ENCODE results near the gene CSRP2.

Gene CSRP2

GRCh38 chr12:76890151-76891143, 11.6 kb upstream of the CSRP2 start:
- peak; percentile 66 for DNase-seq

GRCh38 chr12:76888775-76889174, 10.0 kb upstream of the CSRP2 start:
- no peak for DNase-seq

GRCh38 chr12:76883811-76884210, 5.0 kb upstream of the CSRP2 start:
- DNase-seq, result no peak

GRCh38 chr12:76883151-76883550, 4.3 kb upstream of the CSRP2 start:
- no peak for DNase-seq

GRCh38 chr12:76882367-76882766, 3.5 kb upstream of the CSRP2 start:
- DNase-seq, result no peak

- DNase-seq, result no peak
Measured at GRCh38 chr12:76881142-76881541, 2.3 kb upstream of the CSRP2 start.

- DNase-seq, result no peak
Measured at GRCh38 chr12:76880519-76881023, 1.8 kb upstream of the CSRP2 start.

GRCh38 chr12:76879710-76880518, 1.1 kb upstream of the CSRP2 start:
- DNase-seq, result no peak

- DNase-seq, result no peak
Measured at GRCh38 chr12:76878099-76878898, 520 bp downstream of the CSRP2 start.

- no peak for DNase-seq
Measured at GRCh38 chr12:76876696-76877229, 2.1 kb downstream of the CSRP2 start.

GRCh38 chr12:76874491-76875190, 4.2 kb downstream of the CSRP2 start:
- no peak for DNase-seq

GRCh38 chr12:76874027-76874426, 4.8 kb downstream of the CSRP2 start:
- DNase-seq, result no peak

- no peak for DNase-seq
Measured at GRCh38 chr12:76872415-76872814, 6.4 kb downstream of the CSRP2 start.

- no peak for DNase-seq
Measured at GRCh38 chr12:76871742-76872141, 7.1 kb downstream of the CSRP2 start.

- no peak for DNase-seq
Measured at GRCh38 chr12:76871082-76871481, 7.7 kb downstream of the CSRP2 start.

- DNase-seq, result no peak
Measured at GRCh38 chr12:76866726-76867125, 12.1 kb downstream of the CSRP2 start.

GRCh38 chr12:76866151-76866567, 12.7 kb downstream of the CSRP2 start:
- DNase-seq, result no peak

GRCh38 chr12:76864791-76865400, 13.9 kb downstream of the CSRP2 start:
- no peak for DNase-seq

GRCh38 chr12:76863837-76864236, 15.0 kb downstream of the CSRP2 start:
- DNase-seq, result no peak

GRCh38 chr12:76863005-76863670, 15.7 kb downstream of the CSRP2 start:
- no peak for DNase-seq

- no peak for DNase-seq
Measured at GRCh38 chr12:76860256-76860655, 18.6 kb downstream of the CSRP2 start.

All from stimulated activated CD4-positive, alpha-beta T cell treated with anti-CD3 and anti-CD28 coated beads, Interleukin-1b, Interleukin-23, amount 100 ng/mL, for 48 hours (primary cell).